Hippocampal formation (tissue), 2 donors: ENCODE results near the gene NIPSNAP3A.

Experiments used
- DNase-seq, 2 donors: peaks; one replicate each; lab custom pipeline; 2025; lab: John Stamatoyannopoulos, UW

NIPSNAP3A gene

DNA sequence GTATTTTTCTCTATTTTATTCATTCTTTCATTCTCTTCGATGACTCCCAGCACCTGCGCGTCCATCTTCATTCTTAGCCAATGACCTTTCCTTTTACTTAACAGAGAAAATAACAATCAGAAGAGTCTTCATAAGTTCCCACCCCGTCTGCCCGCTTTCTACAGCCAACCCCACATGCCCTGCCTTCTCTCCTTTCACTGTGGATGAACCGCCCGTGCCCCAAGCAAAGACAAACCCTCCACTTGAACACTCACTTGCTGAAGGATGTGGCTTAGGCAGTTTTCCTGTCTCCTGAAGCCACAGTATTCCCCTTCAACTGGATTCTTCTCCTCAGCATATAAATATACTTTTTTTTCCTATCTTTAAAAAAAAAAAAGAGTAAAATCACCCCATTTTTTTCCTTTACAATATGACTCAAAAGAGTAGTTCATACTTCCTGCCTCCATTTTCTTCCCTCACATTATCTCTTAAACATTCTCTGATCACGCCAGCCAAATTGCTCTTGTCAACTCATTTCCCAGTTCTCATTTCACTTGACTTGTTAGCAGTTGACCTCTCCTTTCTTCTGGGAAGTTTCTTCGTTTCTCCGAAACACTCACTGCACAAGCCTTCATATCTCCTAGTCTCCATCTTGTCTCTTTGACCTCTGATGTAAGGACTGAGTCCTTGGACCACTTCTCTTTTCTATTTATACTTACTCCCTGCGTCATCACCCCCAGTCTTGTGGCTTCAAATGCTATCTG is 27.5 kb downstream of the NIPSNAP3A start:
- DNase-seq: no peak

DNA sequence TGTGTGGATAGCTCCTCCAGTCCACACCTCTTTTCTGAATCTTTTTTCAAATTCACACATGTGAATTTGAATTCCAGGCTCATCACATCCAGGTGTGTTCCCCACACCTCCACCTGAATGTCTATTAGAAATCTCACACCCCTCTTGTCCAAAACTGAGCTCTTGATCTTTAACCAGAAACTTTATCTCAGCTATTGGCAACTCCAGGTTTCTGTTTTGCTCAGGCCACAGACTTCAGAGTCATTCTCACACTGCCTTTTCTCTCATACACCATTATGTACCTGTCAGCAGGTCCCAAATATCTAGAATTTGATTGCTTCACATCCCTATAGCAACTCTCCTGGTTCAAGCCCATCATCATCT is 28.1 kb downstream of the NIPSNAP3A start:
- DNase-seq: no peak

DNA sequence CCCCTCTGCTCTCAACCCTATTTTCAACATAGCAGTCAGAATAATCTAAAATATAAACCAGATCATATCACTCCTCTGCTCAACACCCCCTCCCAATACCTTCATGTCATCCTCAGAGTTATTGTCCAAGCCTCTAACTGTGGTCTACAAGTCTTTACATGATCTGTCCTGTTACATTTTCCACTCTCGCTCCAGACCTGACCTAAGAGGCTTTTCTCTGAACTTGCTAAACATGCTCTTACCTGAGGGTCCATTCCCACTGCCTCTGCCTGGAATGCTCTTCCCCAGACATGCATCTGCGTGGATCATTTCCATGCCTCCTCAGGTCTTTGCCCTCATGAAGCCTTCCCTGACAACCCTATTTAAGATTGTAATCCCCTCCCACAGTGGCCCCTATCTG is 28.5 kb downstream of the NIPSNAP3A start:
- DNase-seq: no peak

DNA sequence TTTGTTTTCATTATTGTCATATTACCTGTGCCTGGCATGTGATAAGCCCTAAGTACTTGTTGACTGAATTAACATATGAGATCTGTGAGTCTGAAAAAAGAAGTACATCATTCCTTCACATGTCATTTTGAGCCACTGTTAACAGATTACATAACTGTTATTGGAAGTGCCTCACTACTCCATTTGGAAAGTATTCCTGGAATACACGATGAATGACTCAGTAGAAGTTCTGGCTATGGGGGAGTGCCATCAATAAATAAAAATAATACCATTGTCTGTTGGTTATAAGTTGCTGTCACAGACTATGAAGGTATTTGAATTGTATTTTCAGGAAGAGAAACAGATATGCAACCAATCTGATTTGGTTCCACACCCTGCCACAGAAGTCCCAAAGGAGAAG is 29.3 kb downstream of the NIPSNAP3A start:
- no peak for DNase-seq

DNA sequence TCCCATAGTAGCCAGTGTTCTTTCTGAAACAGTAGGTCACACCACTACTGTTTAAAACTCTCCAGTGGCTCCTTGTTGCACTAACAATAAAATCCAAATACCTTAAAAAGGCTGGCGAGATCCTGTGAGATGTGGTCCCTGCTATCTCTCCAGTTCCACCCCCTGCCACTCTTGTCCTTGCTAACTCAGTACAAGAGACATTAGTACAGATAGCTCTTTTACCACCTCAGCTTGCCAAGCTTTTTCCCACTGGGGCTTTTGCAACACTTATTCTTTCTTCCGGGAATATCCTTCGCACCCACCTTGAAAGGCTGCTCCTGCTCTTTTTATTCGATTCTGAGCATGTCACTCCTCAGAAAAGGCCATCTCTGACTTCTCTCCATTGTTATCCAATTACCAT is 31.3 kb downstream of the NIPSNAP3A start:
- DNase-seq: no peak

DNA sequence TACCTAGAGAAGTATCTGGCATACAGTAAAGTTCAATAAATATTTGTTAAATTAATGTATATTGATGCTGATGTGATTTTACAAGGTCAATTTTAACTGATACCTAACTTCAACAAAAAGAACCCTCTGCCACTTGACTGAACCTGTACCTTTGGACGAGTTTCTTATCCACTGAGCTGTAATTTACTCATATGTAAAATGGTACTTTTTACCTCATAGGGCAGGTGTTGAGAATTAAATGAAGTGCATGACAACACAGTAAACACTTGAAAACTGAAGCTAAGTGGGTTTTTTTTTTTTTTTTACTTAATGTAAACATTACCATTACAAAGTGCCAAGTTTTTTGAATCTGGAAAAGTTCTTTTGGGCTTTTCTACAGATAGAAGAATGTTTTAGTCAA is 31.9 kb downstream of the NIPSNAP3A start:
- DNase-seq: no peak

DNA sequence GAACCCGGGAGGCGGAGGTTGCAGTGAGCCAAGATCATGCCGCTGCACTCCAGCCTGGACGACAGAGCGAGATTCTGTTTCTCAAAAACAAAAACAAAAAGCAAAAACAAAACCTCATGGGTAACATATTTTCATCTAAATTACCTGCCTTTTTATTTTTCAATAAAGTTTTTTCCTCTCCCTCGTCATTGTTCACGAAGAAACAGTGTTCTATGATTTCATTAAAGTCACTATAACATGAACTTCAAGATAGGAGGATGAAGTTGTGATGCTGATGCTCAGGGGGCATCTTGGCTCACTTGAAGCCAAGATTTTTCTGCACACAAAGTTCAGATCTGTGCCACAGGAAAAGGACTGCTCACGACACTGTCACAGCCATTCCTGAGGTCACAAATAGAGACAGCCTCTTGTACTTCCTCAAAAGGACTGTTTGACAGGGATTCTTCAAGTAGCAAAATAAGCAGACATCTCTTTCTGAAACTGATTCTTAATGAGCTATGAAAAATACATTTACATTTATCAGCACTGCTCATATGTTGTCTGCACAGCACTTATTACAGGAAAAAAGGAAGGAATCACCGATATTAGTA is 32.6 kb downstream of the NIPSNAP3A start:
- no peak for DNase-seq

DNA sequence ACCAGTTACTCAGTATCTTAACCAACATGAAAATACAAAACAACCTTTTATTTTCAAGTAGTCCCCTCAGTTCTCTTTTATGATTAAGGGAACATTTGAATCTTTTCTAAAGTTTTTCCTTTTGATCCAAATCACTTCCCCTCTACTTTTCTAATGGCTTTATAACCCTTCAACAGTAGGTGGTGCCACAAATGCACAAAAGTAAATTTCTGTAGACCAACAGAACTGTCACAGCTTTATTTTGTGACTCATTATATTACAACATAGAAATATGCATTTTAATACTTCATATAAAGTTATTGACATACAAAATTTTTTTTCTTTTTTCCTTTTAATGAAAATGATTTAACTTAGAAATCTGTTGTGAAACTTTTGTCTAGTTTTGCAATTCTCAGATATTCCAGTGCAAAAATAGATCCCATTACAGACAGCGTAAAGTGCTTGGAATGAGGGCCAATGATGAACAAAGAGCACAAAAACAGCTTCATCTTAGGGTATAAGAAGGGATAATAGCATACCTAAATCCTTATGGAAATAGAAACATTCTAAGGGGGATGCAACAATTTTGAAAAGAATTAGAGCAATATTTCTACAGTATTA is 33.4 kb downstream of the NIPSNAP3A start:
- DNase-seq: no peak

DNA sequence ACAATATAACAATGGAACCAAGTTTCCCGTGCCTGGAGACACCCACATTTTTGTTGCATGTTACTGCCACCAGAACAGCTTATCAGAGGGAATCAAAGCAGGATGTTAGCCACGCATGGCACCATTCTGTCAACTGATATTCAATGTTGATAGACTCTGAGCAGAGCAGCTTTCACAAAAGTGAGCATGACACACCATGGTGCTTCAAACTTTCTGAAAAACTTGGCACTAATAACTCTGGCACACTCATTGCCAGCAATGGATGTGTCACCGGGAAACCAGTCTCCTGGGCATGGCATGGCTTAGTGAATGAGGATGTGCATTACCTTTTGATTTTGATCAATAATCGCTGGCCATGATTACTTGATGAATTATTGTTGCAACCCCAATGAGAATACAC is 36.1 kb downstream of the NIPSNAP3A start:
- no peak for DNase-seq

DNA sequence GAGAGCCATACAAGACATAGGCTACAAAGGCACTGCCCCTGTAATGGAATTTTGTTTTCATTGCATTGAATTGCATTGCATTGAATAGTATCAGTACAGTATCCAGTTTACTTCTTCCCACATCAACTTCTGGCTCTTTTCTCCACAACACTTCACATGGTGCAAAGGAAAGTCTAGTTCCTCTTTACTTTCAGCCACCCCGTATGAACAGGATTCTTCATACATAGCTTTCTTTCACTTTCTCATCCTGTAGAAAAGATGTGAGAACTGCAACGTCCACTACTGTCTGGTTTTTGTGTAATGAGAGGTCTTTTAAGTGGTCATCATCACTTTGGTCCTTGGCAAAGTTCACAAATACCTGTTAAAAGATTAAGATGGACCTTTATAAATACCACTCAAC is 36.6 kb downstream of the NIPSNAP3A start:
- DNase-seq: no peak

DNA sequence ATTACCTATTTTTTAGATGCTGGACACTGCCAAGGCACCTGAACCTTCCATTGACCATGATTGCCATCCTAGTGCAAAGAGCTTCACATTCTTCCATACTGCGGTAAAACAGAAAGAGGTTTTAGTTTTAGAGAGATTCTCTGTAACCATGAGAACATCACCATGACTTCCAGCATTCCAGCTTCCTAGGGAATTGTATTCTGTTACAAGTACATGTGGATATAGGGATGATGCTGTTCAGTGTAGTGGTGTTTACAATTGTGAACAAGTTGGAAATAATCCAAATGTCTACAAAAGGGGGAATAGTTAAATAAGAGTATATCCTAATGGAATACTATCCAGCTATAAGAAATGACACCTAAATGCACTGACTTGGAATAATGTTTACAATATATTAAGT is 38.8 kb downstream of the NIPSNAP3A start:
- no peak for DNase-seq

DNA sequence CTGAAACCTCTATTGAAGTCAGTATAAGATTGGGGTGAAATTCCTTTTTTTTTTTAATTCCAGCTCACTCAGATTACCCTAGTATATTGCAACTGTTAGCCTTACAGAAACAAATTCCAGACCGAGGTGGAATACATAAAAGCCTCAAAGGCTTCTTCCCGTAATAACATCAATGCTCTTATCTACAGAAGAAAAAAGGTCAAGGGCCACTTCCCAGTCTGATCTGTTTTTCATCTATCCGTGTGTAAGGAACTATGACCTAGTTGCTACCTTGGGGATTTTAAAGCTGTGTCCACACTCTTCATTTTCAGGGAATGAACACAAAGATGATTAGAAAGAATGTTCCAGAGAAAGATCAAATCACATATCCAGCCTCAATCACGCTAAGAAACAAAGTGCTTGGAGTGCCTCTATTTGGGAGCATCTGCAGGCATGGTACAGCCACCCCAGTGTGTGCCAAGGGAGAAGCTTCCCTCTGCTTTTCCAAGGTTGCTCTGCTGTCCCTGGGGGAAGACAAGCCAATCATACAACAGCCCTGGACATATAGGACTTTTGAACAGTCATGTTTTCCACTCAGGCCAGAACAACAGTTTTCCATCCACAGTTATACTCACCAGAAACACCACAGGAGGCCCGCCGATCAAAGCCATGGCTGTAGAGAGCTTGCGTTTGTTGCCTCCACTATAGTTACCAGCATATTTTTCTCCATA is 40.0 kb downstream of the NIPSNAP3A start:
- no peak for DNase-seq

DNA sequence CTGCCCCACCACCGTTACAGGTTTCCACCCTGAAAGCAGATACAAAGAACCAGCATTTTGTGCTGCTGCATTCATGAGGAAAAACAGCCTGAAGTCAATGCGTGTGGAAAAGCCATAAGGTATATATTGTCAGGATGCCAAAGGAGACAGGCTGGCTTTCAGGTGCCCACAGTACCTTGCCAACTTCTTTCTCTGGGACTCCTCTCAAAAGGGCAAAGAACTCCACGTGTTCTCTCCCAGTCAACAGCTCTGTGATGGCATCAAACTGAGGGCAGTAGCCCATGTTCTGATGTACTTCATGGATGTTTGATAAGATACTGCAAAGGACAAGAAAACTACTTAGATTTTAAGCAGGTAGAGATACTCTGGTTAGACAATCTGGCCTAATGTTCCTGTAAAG is 40.8 kb downstream of the NIPSNAP3A start:
- no peak for DNase-seq

DNA sequence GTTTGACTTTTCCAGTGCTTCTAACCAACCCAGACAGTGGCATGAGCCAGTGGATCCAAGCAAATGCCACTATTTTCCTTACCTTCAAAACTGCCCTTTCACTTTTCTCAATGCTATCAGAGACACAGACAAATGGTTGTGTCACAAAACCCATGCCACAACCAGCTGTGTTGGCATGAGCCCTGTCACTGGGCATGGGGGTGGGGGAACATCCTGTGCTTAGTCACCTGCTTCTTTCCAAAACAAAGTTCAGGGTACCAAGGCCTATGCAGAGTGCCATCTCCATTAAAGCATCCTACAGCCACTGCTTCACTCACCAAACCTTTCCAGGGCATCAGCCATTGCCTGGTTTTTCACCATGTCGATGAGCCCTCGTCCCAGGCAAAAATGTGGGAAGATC is 46.6 kb downstream of the NIPSNAP3A start:
- no peak for DNase-seq

DNA sequence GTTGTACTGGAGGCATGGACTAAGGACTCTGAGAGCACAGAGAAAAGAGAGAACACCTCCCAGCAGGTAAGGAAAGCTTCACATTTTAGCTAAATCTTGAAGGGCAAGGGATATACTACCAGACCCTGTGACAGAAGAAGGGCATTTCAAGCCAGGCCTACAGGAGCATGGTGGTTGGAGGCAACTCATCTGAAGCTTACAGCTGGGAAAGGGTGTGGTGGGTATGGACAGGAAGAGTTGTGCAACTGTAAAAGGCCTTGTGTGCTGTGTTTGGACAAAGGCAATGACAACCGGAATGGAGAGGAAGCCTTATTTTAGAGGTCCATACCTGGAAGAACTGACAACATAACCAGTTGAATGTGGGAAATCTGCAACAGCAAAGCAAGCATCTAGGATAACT is 47.6 kb downstream of the NIPSNAP3A start:
- DNase-seq: no peak

DNA sequence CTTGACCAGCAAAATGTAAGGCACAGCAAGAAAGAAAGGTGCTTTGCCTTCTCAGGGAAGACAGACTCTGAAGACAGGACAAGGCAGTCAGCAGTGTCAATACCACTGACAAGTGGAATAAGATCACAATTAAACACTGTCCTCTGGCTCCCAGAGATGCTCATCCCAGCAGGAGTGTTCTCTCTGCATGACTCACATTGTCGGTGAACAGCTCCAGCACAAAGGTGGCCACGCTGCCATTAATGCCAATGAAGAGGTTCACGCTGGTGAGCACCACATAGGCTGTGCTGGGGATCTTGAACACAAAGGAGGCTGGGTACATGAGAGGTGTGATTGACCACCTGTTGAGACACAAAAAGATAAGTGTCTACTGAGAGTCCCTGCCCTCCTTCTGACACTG is 48.4 kb downstream of the NIPSNAP3A start:
- no peak for DNase-seq

DNA sequence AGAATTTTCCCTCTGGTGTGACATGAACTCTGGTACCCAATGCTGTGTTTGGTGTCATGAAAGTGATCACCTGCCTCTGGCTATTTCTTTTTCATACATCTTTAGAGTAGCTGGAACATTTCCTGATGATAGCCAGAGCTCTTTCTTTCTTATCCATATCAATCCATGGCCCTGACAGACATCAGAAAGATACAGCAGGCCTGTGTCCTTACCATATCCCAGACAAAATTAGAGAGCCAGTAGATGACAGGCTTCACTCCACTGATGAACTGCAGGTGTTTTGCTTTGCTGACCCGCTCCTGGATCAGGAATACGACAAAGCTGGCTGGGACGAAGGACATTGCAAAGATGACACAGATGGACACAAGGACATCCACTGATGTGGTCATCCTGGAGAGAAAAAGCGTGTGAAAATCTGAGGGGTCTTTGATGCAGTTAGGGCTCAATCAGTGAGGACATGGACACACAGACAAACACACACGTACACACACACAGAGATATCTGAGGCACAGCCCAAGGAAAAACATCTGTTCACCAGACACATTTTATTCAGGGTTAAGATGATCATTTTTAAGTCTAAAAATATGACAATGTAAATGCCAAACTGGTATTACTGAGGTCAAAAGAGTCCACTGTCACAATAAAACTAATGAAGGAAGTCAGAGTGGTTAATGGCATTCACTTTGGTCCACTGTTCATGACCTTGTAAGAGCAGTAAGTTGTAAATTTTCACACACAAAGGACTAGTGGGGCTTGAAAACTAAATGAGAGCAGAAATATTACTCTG is 50.9 kb downstream of the NIPSNAP3A start:
- DNase-seq: no peak

DNA sequence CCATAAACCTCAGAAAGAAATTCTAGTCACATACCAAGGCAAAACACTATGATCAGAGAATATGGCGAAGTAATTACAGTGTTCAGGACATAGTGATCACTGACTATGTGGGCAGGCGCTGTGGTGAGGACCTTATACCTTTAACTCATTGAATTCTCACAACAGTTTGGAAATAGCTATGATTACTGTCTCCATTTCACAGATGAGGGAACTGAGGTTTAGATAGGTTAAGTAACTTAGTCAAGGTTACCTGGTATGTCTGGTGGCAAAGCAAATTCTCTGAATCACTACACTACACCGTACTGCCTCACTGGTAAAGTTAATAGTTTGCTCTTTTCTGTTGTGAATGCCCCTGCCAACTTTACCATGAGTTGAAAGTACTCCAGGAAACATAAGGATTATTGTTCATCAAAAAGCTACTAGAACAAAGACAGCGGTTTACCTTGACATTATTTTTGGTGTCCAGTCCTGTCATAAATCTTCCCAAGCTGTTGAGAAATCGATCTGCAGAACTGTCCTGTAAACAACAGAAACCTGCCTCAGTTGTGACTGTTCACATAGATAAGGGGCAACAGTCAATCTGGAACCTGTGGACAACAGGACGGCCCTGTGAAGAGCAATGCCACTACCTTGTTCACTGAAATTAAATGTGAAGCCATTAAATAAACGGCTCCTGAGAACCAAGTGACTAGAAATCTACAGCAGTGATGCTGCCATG is 52.7 kb downstream of the NIPSNAP3A start:
- no peak for DNase-seq

DNA sequence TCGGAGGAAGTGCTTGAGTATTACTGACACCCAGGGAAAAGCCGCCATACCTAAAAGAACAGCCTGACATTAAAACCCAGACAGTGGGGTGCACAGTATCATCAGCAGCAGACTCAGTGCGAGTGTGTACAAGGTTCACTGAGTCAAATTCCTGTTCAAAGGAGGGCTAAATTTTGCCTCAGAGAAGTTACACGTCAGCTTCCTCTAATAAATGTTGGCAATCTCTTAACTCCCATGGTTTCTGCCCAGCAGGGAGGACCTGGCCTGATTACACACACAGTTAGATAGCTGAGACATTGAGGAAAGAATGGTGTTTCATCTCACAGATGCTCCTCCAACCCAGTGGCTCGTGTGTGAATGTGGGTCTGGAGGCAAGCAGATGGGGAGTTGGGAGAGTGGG is 54.6 kb downstream of the NIPSNAP3A start:
- DNase-seq: no peak

DNA sequence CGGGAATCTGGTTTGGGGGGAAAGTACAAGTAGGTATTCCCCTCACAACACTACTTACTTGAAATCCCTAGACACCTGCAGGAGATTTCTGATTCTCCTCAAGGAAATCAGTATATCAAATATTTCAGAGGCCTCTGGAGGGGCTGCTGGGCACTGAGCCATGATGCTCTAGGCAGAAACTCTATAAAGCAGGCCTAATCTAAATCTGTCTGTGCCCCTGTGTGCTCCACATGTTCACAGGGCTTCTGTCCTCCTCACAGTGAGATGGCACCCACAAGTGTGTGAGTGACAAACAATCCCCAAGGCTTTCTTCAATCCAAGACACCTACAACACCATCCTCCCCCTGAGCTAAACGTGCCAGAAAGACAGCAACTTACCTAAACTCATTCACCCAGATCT is 55.4 kb downstream of the NIPSNAP3A start:
- DNase-seq: no peak

DNA sequence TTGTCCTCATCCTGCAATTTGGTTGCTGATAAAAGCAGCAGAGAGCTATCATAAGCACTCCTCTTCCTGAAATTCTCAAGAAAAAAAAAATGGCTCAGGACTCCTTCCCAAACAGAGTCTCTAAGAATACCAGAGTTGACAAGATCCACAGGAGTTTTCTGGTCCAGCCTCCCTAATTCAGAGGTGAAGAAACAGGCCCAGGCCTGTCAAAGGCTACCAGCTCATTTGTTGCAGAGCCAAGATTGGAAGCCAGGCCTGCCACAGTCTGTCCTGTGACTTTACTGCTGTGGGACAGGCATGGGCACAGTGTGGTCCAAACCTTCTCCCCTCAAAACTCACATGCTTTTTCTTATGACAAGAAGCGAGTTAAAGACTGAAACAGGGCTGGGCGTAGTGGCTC is 58.0 kb downstream of the NIPSNAP3A start:
- DNase-seq: no peak
